Measurements from ENCODE around the gene SLC6A4. TPM values are rescaled to one million over a fixed set of nuclear protein-coding genes. Genes with fewer than 3 reads are reported as not detected.

The SLC6A4 gene
- total and polyA plus RNA-seq, 2 donors (not counting 3 experiments of a cell fraction or from before 2014, with no cell fraction given), result 0.25 TPM; not detected in 1

DNA sequence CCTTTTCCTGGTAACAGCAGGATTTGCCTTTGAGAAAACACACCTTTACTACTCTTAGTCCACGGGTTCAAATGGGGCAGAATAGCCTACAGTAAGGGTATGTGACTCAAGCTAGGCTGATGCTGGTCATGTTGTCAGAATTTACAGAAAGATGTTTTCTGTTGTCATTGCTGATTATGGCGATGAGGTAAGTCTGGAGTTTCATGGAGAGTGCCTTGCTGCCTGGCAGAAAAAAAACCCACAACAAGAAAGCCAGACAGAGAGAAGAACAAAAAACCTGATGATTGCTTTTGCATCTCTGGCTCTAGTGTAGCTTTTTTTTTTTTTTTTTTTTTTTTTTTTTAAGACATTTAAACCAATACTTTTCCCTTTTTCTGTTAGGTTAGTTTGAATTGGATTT, 47.9 kb downstream of the SLC6A4 start:
- intact Hi-C loops (cut with micrococcal nuclease) (no loop called here), dilution Hi-C loops (cut with MboI; ENCODE audit: extremely low pct_ligation_motif_present, low sequenced_read_pairs) (no loop called here)
- H4K20me1 ChIP-seq (replicated peaks; ENCODE audit: control insufficient read depth, extremely low read depth, insufficient read depth, low read length), result no peaks in the 10 kb centered on the region
- H3K4me2 ChIP-seq (ENCODE audit: insufficient read depth, low read length), result no peak overlapping the region
- no peaks in the 10 kb centered on the region for H3K27me3 ChIP-seq (ENCODE audit: control insufficient read depth in 2 of 2, insufficient read depth in 2 of 2, low read length in 2 of 2)
- no peak overlapping the region for H3K27ac ChIP-seq (ENCODE audit: insufficient read depth, low read depth, low read length)
- peaks cover 6 to 10% of the 10 kb centered on the region in 2 experiments for H3K36me3 ChIP-seq (ENCODE audit: control insufficient read depth in 2 of 2, extremely low read depth in 1 of 2, insufficient read depth in 2 of 2, low read length in 2 of 2)
- no peak for FAIRE-seq
- no peak overlapping the region for H3K4me3 ChIP-seq (replicated peaks in 1 of 3; ENCODE audit: insufficient read depth in 1 of 3, low read depth in 1 of 3, low read length in 3 of 3)
- TF ChIP-seq CTCF (IDR thresholded peaks at IDR 0.05; ENCODE audit: extremely low read depth in 1 of 2, insufficient read depth in 1 of 2, low read depth in 1 of 2, low read length in 2 of 2), result no peak
- no peak for TF ChIP-seq POLR2A (IDR thresholded peaks at IDR 0.05; ENCODE audit: low read depth, low read length)
- no peak overlapping the region for H2AFZ ChIP-seq (ENCODE audit: low read depth, low read length)
- H3K9me3 ChIP-seq (replicated peaks; ENCODE audit: control insufficient read depth, insufficient read depth, low read length), result no peaks in the 10 kb centered on the region
- BruUV-seq (replicated peaks), result no TSS peak
- no peak for DNase-seq (ENCODE audit: low read depth, low spot score)
- no peaks in the 10 kb centered on the region for H3K4me1 ChIP-seq (ENCODE audit: control insufficient read depth, extremely low read depth, insufficient read depth, low read length)
- ChIA-PET POLR2A (interaction anchor here (0.6 kb wide), 1 partner anchor 499 kb away, joined by 4 read pairs; no protein-coding TSS in a partner anchor), CTCF (interaction anchor here (0.9 to 2.8 kb wide), 5 partner anchors 11 to 380 kb away, joined by 3 to 13 read pairs (median 3); no protein-coding TSS in a partner anchor)
- H3K9me1 ChIP-seq (replicated peaks; ENCODE audit: control insufficient read depth, extremely low read depth, insufficient read depth, low read length), result no peaks in the 10 kb centered on the region
- H3K79me2 ChIP-seq (ENCODE audit: control insufficient read depth, insufficient read depth, low read length), result no peaks in the 10 kb centered on the region
- no peak overlapping the region for H3K9ac ChIP-seq (replicated peaks; ENCODE audit: extremely low read depth, insufficient read depth, low read length)

GRCh38 chr17:30186761-30187160, 48.7 kb downstream of the SLC6A4 start:
- intact Hi-C loops (cut with micrococcal nuclease) (no loop called here), dilution Hi-C loops (cut with MboI; ENCODE audit: extremely low pct_ligation_motif_present, low sequenced_read_pairs) (no loop called here)
- H3K27ac ChIP-seq (ENCODE audit: insufficient read depth, low read depth, low read length), result no peak overlapping the region
- ChIA-PET POLR2A (no interaction called here), CTCF (interaction anchor here (1.0 to 2.8 kb wide), 2 partner anchors 50 to 82 kb away, joined by 3 to 13 read pairs; no protein-coding TSS in a partner anchor)
- no peaks in the 10 kb centered on the region for H3K9me1 ChIP-seq (replicated peaks; ENCODE audit: control insufficient read depth, extremely low read depth, insufficient read depth, low read length)
- BruUV-seq (replicated peaks), result no TSS peak
- no peak overlapping the region for H3K4me2 ChIP-seq (ENCODE audit: insufficient read depth, low read length)
- no peaks in the 10 kb centered on the region for H3K4me1 ChIP-seq (ENCODE audit: control insufficient read depth, extremely low read depth, insufficient read depth, low read length)
- no peaks in the 10 kb centered on the region for H3K27me3 ChIP-seq (ENCODE audit: control insufficient read depth in 2 of 2, insufficient read depth in 2 of 2, low read length in 2 of 2)
- FAIRE-seq, result no peak
- DNase-seq (ENCODE audit: low read depth, low spot score), result no peak
- no peaks in the 10 kb centered on the region for H3K9me3 ChIP-seq (replicated peaks; ENCODE audit: control insufficient read depth, insufficient read depth, low read length)
- no peaks in the 10 kb centered on the region for H3K79me2 ChIP-seq (ENCODE audit: control insufficient read depth, insufficient read depth, low read length)
- no peak overlapping the region for H2AFZ ChIP-seq (ENCODE audit: low read depth, low read length)
- H4K20me1 ChIP-seq (replicated peaks; ENCODE audit: control insufficient read depth, extremely low read depth, insufficient read depth, low read length), result no peaks in the 10 kb centered on the region
- TF ChIP-seq POLR2A (IDR thresholded peaks at IDR 0.05; ENCODE audit: low read depth, low read length), result no peak
- no peak for TF ChIP-seq GATA2 (IDR thresholded peaks at IDR 0.05; ENCODE audit: insufficient read depth, insufficient read length, low read depth, low read length)
- TF ChIP-seq MAX (IDR thresholded peaks at IDR 0.05; ENCODE audit: insufficient read depth, insufficient read length), result no peak
- no peak for TF ChIP-seq POLR2AphosphoS5 (IDR thresholded peaks at IDR 0.05; ENCODE audit: insufficient read depth, low read depth, low read length)
- TF ChIP-seq MYC (IDR thresholded peaks at IDR 0.05; ENCODE audit: low read depth, low read length), result no peak
- no peak for TF ChIP-seq EZH2 (IDR thresholded peaks at IDR 0.05; ENCODE audit: borderline replicate concordance, low read depth, low read length, severe bottlenecking)
- no peak for TF ChIP-seq JUN (IDR thresholded peaks at IDR 0.05; ENCODE audit: borderline replicate concordance, insufficient read depth, insufficient read length, low read depth)
- no peak for TF ChIP-seq FOS (IDR thresholded peaks at IDR 0.05; ENCODE audit: borderline replicate concordance, insufficient read depth, low read length)
- TF ChIP-seq CTCF (IDR thresholded peaks at IDR 0.05; ENCODE audit: extremely low read depth in 1 of 2, insufficient read depth in 1 of 2, low read depth in 1 of 2, low read length in 2 of 2), result no peak
- no peak overlapping the region for H3K4me3 ChIP-seq (replicated peaks in 1 of 3; ENCODE audit: insufficient read depth in 1 of 3, low read depth in 1 of 3, low read length in 3 of 3)
- H3K36me3 ChIP-seq (ENCODE audit: control insufficient read depth in 2 of 2, extremely low read depth in 1 of 2, insufficient read depth in 2 of 2, low read length in 2 of 2), result peaks cover 6 to 10% of the 10 kb centered on the region in 2 experiments
- no peak overlapping the region for H3K9ac ChIP-seq (replicated peaks; ENCODE audit: extremely low read depth, insufficient read depth, low read length)
